Stomach (tissue), 4 donors: ENCODE measurements around the gene ENOX1.

Source experiments
- POLR2A ChIP-seq, 4 donors: fragments of 450-650 bp; IDR thresholded peaks; one replicate each; pipeline ENCODE4 v1.6.1; 2016; ENCODE audit warnings: antibody characterized with exemption in 4 of 4, control low read depth in 2 of 4, mild to moderate bottlenecking in 1 of 4, moderate library complexity in 1 of 4
- POLR2AphosphoS5 ChIP-seq, 3 donors: sonication (generic); formaldehyde crosslinking; IDR thresholded peaks; one replicate each; pipeline ENCODE4 v1.6.1; 2016; ENCODE audit warnings: antibody characterized with exemption in 3 of 3
- TF ChIP-seq, protein P1 (sequence below), 7 experiments: fragments of 450-650 bp in 4 of 7; fragments of 200-600 bp in 3 of 7; sonication (generic) in 3 of 7; IDR thresholded peaks; one replicate each; pipeline ENCODE4 v1.5.1; 2016 to 2019; ENCODE audit warnings: antibody characterized with exemption in 7 of 7, control low read depth in 2 of 7, mild to moderate bottlenecking in 1 of 7

DNA sequence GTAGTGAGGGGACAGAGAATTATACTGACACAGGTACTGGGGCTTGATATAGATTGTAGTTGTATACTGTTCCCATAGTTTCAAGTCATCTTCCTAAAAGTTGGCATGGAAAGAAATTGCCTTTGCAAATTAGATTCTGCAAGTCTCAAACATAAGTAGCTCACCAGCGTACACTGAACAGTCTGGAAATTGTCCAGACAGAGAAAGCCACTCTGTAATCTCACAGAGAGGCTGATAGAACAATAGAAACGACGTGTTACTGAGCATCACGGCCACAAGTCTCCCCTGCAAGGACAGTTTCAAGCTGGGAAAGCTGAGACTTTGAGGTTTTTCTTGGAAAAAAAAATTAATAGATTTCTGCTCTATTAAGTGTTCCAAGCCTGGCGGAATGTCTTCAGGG is 534.8 kb downstream of the ENOX1 start:
- TF ChIP-seq POLR2A (IDR thresholded peaks at IDR 0.05): no peak
- TF ChIP-seq POLR2AphosphoS5 (IDR thresholded peaks at IDR 0.05): no peak
- TF ChIP-seq, protein P1, sequence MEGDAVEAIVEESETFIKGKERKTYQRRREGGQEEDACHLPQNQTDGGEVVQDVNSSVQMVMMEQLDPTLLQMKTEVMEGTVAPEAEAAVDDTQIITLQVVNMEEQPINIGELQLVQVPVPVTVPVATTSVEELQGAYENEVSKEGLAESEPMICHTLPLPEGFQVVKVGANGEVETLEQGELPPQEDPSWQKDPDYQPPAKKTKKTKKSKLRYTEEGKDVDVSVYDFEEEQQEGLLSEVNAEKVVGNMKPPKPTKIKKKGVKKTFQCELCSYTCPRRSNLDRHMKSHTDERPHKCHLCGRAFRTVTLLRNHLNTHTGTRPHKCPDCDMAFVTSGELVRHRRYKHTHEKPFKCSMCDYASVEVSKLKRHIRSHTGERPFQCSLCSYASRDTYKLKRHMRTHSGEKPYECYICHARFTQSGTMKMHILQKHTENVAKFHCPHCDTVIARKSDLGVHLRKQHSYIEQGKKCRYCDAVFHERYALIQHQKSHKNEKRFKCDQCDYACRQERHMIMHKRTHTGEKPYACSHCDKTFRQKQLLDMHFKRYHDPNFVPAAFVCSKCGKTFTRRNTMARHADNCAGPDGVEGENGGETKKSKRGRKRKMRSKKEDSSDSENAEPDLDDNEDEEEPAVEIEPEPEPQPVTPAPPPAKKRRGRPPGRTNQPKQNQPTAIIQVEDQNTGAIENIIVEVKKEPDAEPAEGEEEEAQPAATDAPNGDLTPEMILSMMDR (IDR thresholded peaks at IDR 0.05): no peak
